ENCODE results near the gene CYFIP2. TPM values are rescaled to one million over a fixed set of nuclear protein-coding genes. Genes with fewer than 3 reads are reported as not detected.
A peak's percentile ranks its signal among the peaks of the same experiment; 100 is the strongest.

The CYFIP2 gene
- total RNA-seq, 1 experiment from 2014 or later, result 14.3 TPM

DNA sequence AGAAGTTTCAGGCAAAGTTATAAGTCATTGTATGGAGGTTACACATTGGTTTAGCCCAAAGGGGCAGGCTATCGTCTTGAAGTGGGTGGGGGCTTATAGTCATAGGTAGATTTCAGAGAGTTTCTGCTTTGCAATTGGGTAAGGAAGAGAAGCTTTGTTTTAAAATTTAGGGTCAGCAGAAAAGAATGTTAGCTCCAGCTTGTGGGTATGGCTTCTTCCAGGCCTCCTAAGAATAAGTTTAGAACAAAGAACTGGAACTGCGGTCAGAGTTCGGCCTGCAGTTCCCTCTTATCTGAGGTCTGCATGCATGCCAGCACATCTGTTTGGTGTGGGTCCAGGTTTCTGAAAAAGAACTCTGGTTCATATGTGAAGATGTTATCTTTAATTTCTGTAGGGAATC is 96.1 kb downstream of the CYFIP2 start:
- DNase-seq, result no peak
- no peak overlapping the region for H3K4me3 ChIP-seq (ENCODE audit: insufficient read depth, low read depth, low read length)
- H3K27me3 ChIP-seq (ENCODE audit: control insufficient read depth, insufficient read depth, low read length), result no peaks in the 10 kb centered on the region
- peaks cover 11% of the 10 kb centered on the region for H3K36me3 ChIP-seq (replicated peaks; ENCODE audit: control insufficient read depth, insufficient read depth, low read length)

GRCh38 chr5:157362502-157362901 is 96.6 kb downstream of the CYFIP2 start:
- Histone ChIP-seq H3K27me3 (ENCODE audit: control insufficient read depth, insufficient read depth, low read length) (no peaks in the 10 kb centered on the region), H3K36me3 (replicated peaks; ENCODE audit: control insufficient read depth, insufficient read depth, low read length) (peaks cover 11% of the 10 kb centered on the region), H3K4me3 (ENCODE audit: insufficient read depth, low read depth, low read length) (no peak overlapping the region)
- DNase-seq, result no peak

GRCh38 chr5:157362982-157363381 is 97.1 kb downstream of the CYFIP2 start:
- DNase-seq, result no peak
- Histone ChIP-seq H3K36me3 (replicated peaks; ENCODE audit: control insufficient read depth, insufficient read depth, low read length) (peaks cover 11% of the 10 kb centered on the region), H3K4me3 (ENCODE audit: insufficient read depth, low read depth, low read length) (no peak overlapping the region), H3K27me3 (ENCODE audit: control insufficient read depth, insufficient read depth, low read length) (no peaks in the 10 kb centered on the region)

DNA sequence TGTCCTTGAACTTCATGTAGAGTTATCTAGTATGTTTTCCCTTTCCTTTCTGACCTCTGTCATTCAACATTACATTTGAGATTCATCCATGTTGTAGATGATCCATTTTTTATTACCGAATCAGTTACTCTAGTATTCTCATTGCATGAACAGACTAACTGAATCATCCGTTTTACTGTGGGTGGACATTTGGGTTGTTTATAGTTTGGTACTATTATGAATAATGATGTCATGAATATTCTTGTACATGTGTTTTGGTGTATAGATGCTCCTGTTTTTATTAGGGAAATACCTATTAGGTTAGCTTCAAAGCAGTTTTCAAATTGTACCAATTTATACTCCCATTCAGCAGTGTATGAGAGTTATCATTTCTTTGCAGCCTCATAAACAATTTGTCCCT is 99.8 kb downstream of the CYFIP2 start:
- DNase-seq, result no peak
- no peak overlapping the region for H3K4me3 ChIP-seq (ENCODE audit: insufficient read depth, low read depth, low read length)
- no peaks in the 10 kb centered on the region for H3K27me3 ChIP-seq (ENCODE audit: control insufficient read depth, insufficient read depth, low read length)
- H3K36me3 ChIP-seq (replicated peaks; ENCODE audit: control insufficient read depth, insufficient read depth, low read length), result peaks cover 9% of the 10 kb centered on the region

- DNase-seq, result peak; percentile 74
- Histone ChIP-seq H3K4me3 (ENCODE audit: insufficient read depth, low read depth, low read length) (no peak overlapping the region), H3K36me3 (replicated peaks; ENCODE audit: control insufficient read depth, insufficient read depth, low read length) (peaks cover under 1% of the 10 kb centered on the region), H3K27me3 (ENCODE audit: control insufficient read depth, insufficient read depth, low read length) (no peaks in the 10 kb centered on the region)
These were observed 101.1 kb downstream of the CYFIP2 start for GRCh38 chr5:157366741-157367674.

- no peak for DNase-seq
- Histone ChIP-seq H3K36me3 (replicated peaks; ENCODE audit: control insufficient read depth, insufficient read depth, low read length) (no peaks in the 10 kb centered on the region; the same call in 1 of the 2 replicates), H3K27me3 (ENCODE audit: control insufficient read depth, insufficient read depth, low read length) (no peaks in the 10 kb centered on the region), H3K4me3 (ENCODE audit: insufficient read depth, low read depth, low read length) (no peak overlapping the region)
These were observed 103.6 kb downstream of the CYFIP2 start for GRCh38 chr5:157369507-157369906.

GRCh38 chr5:157370967-157371366 is 105.0 kb downstream of the CYFIP2 start:
- no peaks in the 10 kb centered on the region; the same call in 1 of the 2 replicates for H3K36me3 ChIP-seq (replicated peaks; ENCODE audit: control insufficient read depth, insufficient read depth, low read length)
- no peaks in the 10 kb centered on the region for H3K27me3 ChIP-seq (ENCODE audit: control insufficient read depth, insufficient read depth, low read length)
- peak; percentile 62 for DNase-seq
- H3K4me3 ChIP-seq (ENCODE audit: insufficient read depth, low read depth, low read length), result no peak overlapping the region

DNA sequence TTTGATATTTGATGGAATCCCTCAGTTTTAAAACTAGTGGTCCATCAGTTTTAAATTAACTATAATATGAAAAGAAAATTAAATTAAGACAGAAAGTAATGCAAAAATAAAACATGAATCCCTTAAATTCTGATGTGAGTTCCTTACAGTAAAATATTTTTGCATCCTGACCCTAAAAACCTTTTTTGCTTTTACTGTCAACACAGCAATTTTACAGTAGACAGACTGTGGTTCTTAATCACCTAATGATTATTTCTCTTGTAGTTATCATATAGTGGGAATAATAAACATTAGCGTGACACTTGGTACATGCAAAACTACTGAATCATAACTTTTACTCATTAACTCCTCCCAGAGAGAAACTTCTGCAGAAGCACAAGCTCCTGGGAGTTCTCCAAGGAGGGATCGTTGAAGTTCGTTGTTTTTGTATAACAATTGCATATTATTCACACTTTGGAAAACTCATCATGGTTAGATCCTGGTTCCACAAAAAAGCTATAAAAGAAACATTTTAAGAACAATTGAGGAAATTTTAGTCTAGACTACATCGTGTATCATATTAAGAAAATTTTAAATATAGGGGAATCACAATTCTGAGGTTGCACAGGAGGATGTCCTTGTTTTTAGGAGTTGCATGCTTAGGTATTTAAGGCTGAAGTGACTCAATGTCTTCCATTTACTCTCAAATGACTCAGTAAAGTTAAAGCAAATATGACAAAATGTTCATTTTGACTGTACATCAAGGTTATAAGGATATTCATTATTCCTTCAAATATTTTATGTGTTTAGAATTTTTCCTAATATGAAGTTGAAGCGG is 105.9 kb downstream of the CYFIP2 start:
- H3K4me3 ChIP-seq (ENCODE audit: insufficient read depth, low read depth, low read length), result no peak overlapping the region
- H3K36me3 ChIP-seq (replicated peaks; ENCODE audit: control insufficient read depth, insufficient read depth, low read length), result peaks cover 1% of the 10 kb centered on the region
- no peak for DNase-seq
- H3K27me3 ChIP-seq (ENCODE audit: control insufficient read depth, insufficient read depth, low read length), result no peaks in the 10 kb centered on the region

DNA sequence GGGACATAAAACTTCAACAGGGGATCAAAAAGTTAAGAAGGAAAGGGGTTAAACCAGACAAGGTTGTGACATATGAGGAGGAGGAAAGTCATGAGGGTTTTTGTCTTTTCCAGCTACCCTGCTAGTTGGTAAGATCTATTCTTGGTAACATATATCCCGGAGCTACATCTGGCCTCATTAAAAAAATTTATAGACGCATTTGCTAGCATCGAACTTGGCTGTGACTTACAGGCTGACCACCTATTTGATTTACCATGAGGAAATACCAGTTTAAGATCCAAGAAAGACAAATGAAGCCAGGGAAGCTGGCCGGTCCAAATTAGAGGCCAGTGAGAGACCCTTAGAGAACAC is 106.5 kb downstream of the CYFIP2 start:
- H3K27me3 ChIP-seq (ENCODE audit: control insufficient read depth, insufficient read depth, low read length), result no peaks in the 10 kb centered on the region
- no peak for DNase-seq
- H3K36me3 ChIP-seq (replicated peaks; ENCODE audit: control insufficient read depth, insufficient read depth, low read length), result peaks cover 1% of the 10 kb centered on the region
- no peak overlapping the region for H3K4me3 ChIP-seq (ENCODE audit: insufficient read depth, low read depth, low read length)

- Histone ChIP-seq H3K36me3 (replicated peaks; ENCODE audit: control insufficient read depth, insufficient read depth, low read length) (peaks cover 3% of the 10 kb centered on the region), H3K4me3 (ENCODE audit: insufficient read depth, low read depth, low read length) (no peak overlapping the region), H3K27me3 (ENCODE audit: control insufficient read depth, insufficient read depth, low read length) (no peaks in the 10 kb centered on the region)
- DNase-seq, result no peak
These were observed 112.6 kb downstream of the CYFIP2 start for GRCh38 chr5:157378509-157378908.

DNA sequence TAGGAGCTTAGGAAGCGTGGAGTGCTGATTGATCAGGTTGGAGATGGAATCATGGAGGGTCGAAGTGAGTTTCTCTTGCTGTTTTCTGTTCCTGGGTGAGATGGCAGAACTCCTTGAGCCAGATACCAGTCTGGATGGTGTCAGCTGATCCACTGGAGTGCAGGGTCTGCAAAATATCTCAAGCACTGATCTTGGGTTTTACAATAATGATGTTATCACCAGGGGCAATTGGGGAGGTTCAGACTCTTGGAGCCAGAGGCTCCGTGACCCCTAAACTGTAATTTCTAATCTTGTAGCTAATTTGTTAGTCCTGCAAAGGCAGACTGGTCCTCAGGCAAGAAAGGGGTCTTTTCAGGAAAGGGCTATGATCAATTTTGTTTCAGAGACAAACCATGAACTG is 114.1 kb downstream of the CYFIP2 start:
- Histone ChIP-seq H3K4me3 (ENCODE audit: insufficient read depth, low read depth, low read length) (no peak overlapping the region), H3K36me3 (replicated peaks; ENCODE audit: control insufficient read depth, insufficient read depth, low read length) (peaks cover 3% of the 10 kb centered on the region), H3K27me3 (ENCODE audit: control insufficient read depth, insufficient read depth, low read length) (no peaks in the 10 kb centered on the region)
- no peak for DNase-seq

- DNase-seq, result no peak
- Histone ChIP-seq H3K4me3 (ENCODE audit: insufficient read depth, low read depth, low read length) (no peak overlapping the region), H3K36me3 (replicated peaks; ENCODE audit: control insufficient read depth, insufficient read depth, low read length) (peaks cover 2% of the 10 kb centered on the region), H3K27me3 (ENCODE audit: control insufficient read depth, insufficient read depth, low read length) (no peaks in the 10 kb centered on the region)
These were observed 115.8 kb downstream of the CYFIP2 start for GRCh38 chr5:157381746-157382145.

DNA sequence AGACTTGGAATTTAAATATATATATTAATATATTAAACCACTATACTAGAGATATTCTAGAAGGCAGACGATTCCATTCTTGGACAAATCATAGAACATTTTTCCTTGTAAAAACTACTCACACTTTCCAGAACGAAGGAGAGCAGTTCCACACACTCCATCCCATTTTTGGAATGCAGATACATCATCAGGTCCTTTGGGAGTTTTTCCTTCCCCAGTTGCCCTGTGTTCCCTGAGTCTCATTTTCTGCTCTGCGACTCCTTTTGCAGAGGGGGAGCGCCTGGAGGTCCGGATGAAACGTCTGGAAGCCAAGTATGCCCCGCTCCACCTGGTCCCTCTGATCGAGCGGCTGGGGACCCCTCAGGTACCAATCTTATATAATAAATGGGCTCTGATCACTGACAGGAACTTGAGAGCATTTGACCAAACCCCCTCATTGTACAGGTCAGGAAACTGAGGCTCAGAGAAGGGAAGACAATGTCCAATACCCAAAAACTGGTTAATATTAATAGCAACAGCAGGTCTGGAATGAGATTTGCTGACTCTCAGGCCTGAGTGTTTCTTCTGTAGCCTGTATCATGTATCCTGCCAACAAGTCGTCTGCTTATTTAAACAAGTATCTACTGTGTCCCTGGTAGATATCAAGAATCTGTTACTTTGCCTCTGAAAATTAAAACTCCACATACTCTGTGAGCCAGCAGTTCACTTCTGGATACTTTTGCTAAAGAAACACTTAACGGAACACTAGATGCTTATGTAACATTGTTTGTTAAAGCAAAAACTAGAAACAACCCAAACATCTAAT is 117.3 kb downstream of the CYFIP2 start:
- Histone ChIP-seq H3K36me3 (replicated peaks; ENCODE audit: control insufficient read depth, insufficient read depth, low read length) (peaks cover 2% of the 10 kb centered on the region), H3K27me3 (ENCODE audit: control insufficient read depth, insufficient read depth, low read length) (no peaks in the 10 kb centered on the region), H3K4me3 (ENCODE audit: insufficient read depth, low read depth, low read length) (no peak overlapping the region)
- no peak for DNase-seq

- no peak for DNase-seq
- H3K4me3 ChIP-seq (ENCODE audit: insufficient read depth, low read depth, low read length), result no peak overlapping the region
- peaks cover 2% of the 10 kb centered on the region for H3K36me3 ChIP-seq (replicated peaks; ENCODE audit: control insufficient read depth, insufficient read depth, low read length)
- no peaks in the 10 kb centered on the region for H3K27me3 ChIP-seq (ENCODE audit: control insufficient read depth, insufficient read depth, low read length)
These were observed 119.2 kb downstream of the CYFIP2 start for GRCh38 chr5:157384971-157385709.

Data from H7 (cell line).